K562 (cell line): ENCODE results near the gene PPP1R14C. TPM values are rescaled to one million over a fixed set of nuclear protein-coding genes. Genes with fewer than 3 reads are reported as not detected.

ENCODE experiments used
- ATAC-seq: fragments of 200-7000 bp; cut with Tn5 transposase; 3 replicates; pipeline ENCODE4 v1.9.1; 2020; ENCODE audit warnings: moderate library complexity
- BruUV-seq: library from RNA; stranded (reverse); fragments of 400-500 nt; replicated peaks from 2 replicates; lab custom pipeline; 2021; lab: Mats Ljungman, UMichigan
- CTCF ChIA-PET: fragments of 300-600 bp; formaldehyde crosslinking; extraction: SDS; loops from one replicate; lab custom pipeline; 2021; ENCODE audit warnings: low intra/inter-chr PET ratio; lab: Yijun Ruan, JAX
- POLR2A ChIA-PET: fragments of 300-600, 350-650 bp; sonication (Branson Sonifier 250); formaldehyde crosslinking; extraction: SDS; loops from one replicate; lab custom pipeline; 2021; ENCODE audit warnings: antibody characterized with exemption, inconsistent platforms; lab: Yijun Ruan, JAX
- DNase-seq, 4 experiments: peaks; one replicate each; pipeline versions ENCODE4 v3.0.0 to v3.0.0-alpha.2; 2011 to 2018; ENCODE audit warnings: low spot score in 3 of 4, mixed read lengths in 3 of 4; ENCODE audit errors: extremely low read depth in 1 of 4
- FAIRE-seq: peaks from 2 replicates; lab custom pipeline; 2011; peaks lifted over from hg19 to GRCh38; lab: Jason Lieb, UNC
- H2AFZ ChIP-seq: 2 replicates; pipeline ENCODE4 v1.6.0; 2011; ENCODE audit warnings: low read depth, low read length, control low read depth, inconsistent platforms
- H3K27ac ChIP-seq: fragments of 200-600 bp; 3 replicates; pipeline ENCODE4 v1.8.0; 2011; ENCODE audit warnings: low read depth, mild to moderate bottlenecking, control low read depth, inconsistent platforms, low read length, moderate library complexity, mixed read lengths; ENCODE audit errors: extremely low read depth
- H3K27me3 ChIP-seq, 2 experiments: fragments of 300-600 bp in 1 of 2; 2 replicates in 1 of 2; 3 replicates in 1 of 2; pipeline versions ENCODE4 v1.6.0 to v1.8.0; 2011; ENCODE audit warnings: inconsistent platforms in 2 of 2, low read length in 2 of 2, mild to moderate bottlenecking in 1 of 2, mixed read lengths in 1 of 2, moderate library complexity in 1 of 2; ENCODE audit not compliant: control insufficient read depth in 2 of 2, insufficient read depth in 2 of 2
- H3K36me3 ChIP-seq: fragments of 300-600 bp; 3 replicates; pipeline ENCODE4 v1.8.0; 2011; ENCODE audit warnings: mild to moderate bottlenecking, low read length, inconsistent platforms; ENCODE audit not compliant: control insufficient read depth, insufficient read depth
- H3K4me1 ChIP-seq, 2 experiments: fragments of 200-600 bp in 1 of 2; replicated peaks in 1 of 2; 2 replicates in 1 of 2; 3 replicates in 1 of 2; pipeline versions ENCODE4 v1.5.1 to v1.8.0; 2011; ENCODE audit warnings: inconsistent platforms in 2 of 2, low read length in 2 of 2, mild to moderate bottlenecking in 1 of 2, mixed read lengths in 1 of 2, moderate library complexity in 1 of 2; ENCODE audit not compliant: control insufficient read depth in 2 of 2, insufficient read depth in 2 of 2
- H3K4me2 ChIP-seq: 2 replicates; pipeline ENCODE4 v1.6.1; 2011; ENCODE audit warnings: low read length, control low read depth, inconsistent platforms, mixed read lengths; ENCODE audit not compliant: insufficient read depth
- H3K4me3 ChIP-seq: fragments of 200-600 bp; sonication (generic), shearing (Covaris generic); 2 replicates; pipeline ENCODE4 v1.5.1; 2016; ENCODE audit warnings: control low read depth, inconsistent platforms
- H3K79me2 ChIP-seq: fragments of 200-600 bp; 3 replicates; pipeline ENCODE4 v1.8.0; 2011; ENCODE audit warnings: low read length, inconsistent platforms; ENCODE audit not compliant: control insufficient read depth, insufficient read depth
- H3K9ac ChIP-seq, 2 experiments: 2 replicates each; pipeline versions ENCODE4 v1.6.0 to v1.6.1; 2011; ENCODE audit warnings: low read depth in 2 of 2, low read length in 2 of 2, control low read depth in 1 of 2, inconsistent platforms in 1 of 2, mild to moderate bottlenecking in 1 of 2, mixed read lengths in 1 of 2; ENCODE audit not compliant: insufficient read depth in 1 of 2
- H3K9me1 ChIP-seq: one replicate; pipeline ENCODE4 v1.6.0; 2011; ENCODE audit warnings: inconsistent platforms, mild to moderate bottlenecking, low read length, moderate library complexity; ENCODE audit not compliant: control insufficient read depth, insufficient read depth
- H3K9me3 ChIP-seq: replicated peaks from 2 replicates; pipeline ENCODE4 v1.5.1; 2011; ENCODE audit warnings: low read depth, low read length, inconsistent platforms; ENCODE audit not compliant: control insufficient read depth, insufficient read depth
- H4K20me1 ChIP-seq: replicated peaks from 2 replicates; pipeline ENCODE4 v1.6.1; 2011; ENCODE audit warnings: low read length, inconsistent platforms, mixed read lengths; ENCODE audit not compliant: control insufficient read depth, insufficient read depth
- ATF1 ChIP-seq, 2 experiments: fragments of 450-650 bp in 1 of 2; IDR thresholded peaks; 2 replicates each; pipeline ENCODE4 v1.6.1; 2016; ENCODE audit warnings: missing compliant biosample characterization in 1 of 2, missing genetic modification characterization in 1 of 2
- ATF2 ChIP-seq: sonication (generic); formaldehyde crosslinking; IDR thresholded peaks from 2 replicates; pipeline ENCODE4 v1.8.1; 2022; ENCODE audit warnings: missing genetic modification reagents
- BMI1 ChIP-seq: fragments of 150-350 bp; IDR thresholded peaks from 2 replicates; pipeline ENCODE4 v1.6.1; 2014; ENCODE audit warnings: low read length
- CBX3 ChIP-seq, 2 experiments: IDR thresholded peaks; 1 replicate in 1 of 2; 2 replicates in 1 of 2; pipeline ENCODE4 v1.6.1; 2012; ENCODE audit warnings: inconsistent platforms in 2 of 2, low read length in 2 of 2, borderline replicate concordance in 1 of 2, control low read depth in 1 of 2
- EHMT2 ChIP-seq: fragments of 450-650 bp; IDR thresholded peaks from 2 replicates; pipeline ENCODE4 v1.6.1; 2018; ENCODE audit warnings: antibody characterized with exemption
- ELF4 ChIP-seq: fragments of 450-650 bp; formaldehyde crosslinking; IDR thresholded peaks from 2 replicates; pipeline ENCODE4 v1.4.0; 2022; ENCODE audit warnings: missing genetic modification characterization
- ERF ChIP-seq: fragments of 450-650 bp; formaldehyde crosslinking; IDR thresholded peaks from 2 replicates; pipeline ENCODE4 v1.4.0; 2020; ENCODE audit warnings: mild to moderate bottlenecking, mixed read lengths
- FIP1L1 ChIP-seq: fragments of 200-400 bp; formaldehyde crosslinking; IDR thresholded peaks from 2 replicates; pipeline ENCODE4 v1.6.1; 2018; ENCODE audit warnings: mild to moderate bottlenecking, low read depth, low read length; ENCODE audit not compliant: poor library complexity, severe bottlenecking
- FOXA1 ChIP-seq: fragments of 450-650 bp; IDR thresholded peaks from 2 replicates; pipeline ENCODE4 v1.6.1; 2016; ENCODE audit warnings: mild to moderate bottlenecking, borderline replicate concordance
- FOXJ3 ChIP-seq: sonication (generic); formaldehyde crosslinking; IDR thresholded peaks from 2 replicates; pipeline ENCODE4 v1.4.0; 2020; ENCODE audit warnings: mild to moderate bottlenecking, missing genetic modification reagents
- MAZ ChIP-seq, 2 experiments: fragments of 450-650 bp in 1 of 2; sonication (generic) in 1 of 2; formaldehyde crosslinking; IDR thresholded peaks in 1 of 2; conservative IDR thresholded peaks in 1 of 2; 2 replicates each; pipeline versions ENCODE4 v1.4.0 to v1.5.0; 2020; ENCODE audit warnings: mild to moderate bottlenecking in 1 of 2, missing genetic modification reagents in 1 of 2
- NR3C1 ChIP-seq: sonication (generic); formaldehyde crosslinking; IDR thresholded peaks from 2 replicates; pipeline ENCODE4 v1.8.1; 2022; ENCODE audit warnings: missing genetic modification reagents
- OTX1 ChIP-seq: fragments of 450-650 bp; formaldehyde crosslinking; IDR thresholded peaks from 2 replicates; pipeline ENCODE4 v1.4.0; 2022; ENCODE audit warnings: mild to moderate bottlenecking
- PTRF ChIP-seq: fragments of 450-650 bp; IDR thresholded peaks from 2 replicates; pipeline ENCODE4 v1.6.1; 2016; ENCODE audit warnings: mild to moderate bottlenecking, missing genetic modification characterization, missing compliant biosample characterization
- RAD51 ChIP-seq: fragments of 450-650 bp; IDR thresholded peaks from 2 replicates; pipeline ENCODE4 v1.7.1; 2016; ENCODE audit warnings: low read depth, mild to moderate bottlenecking, borderline replicate concordance
- SP1 ChIP-seq: sonication (generic); formaldehyde crosslinking; IDR thresholded peaks from 2 replicates; pipeline ENCODE4 v1.8.1; 2022; ENCODE audit warnings: mild to moderate bottlenecking, missing genetic modification reagents
- SRF ChIP-seq, 2 experiments: fragments of 250-450, 450-650 bp in 1 of 2; sonication (Bioruptor Pico) in 1 of 2; sonication (generic) in 1 of 2; formaldehyde crosslinking; IDR thresholded peaks; 2 replicates each; pipeline versions ENCODE4 v1.5.0 to v1.5.1; 2020 to 2022; ENCODE audit warnings: mild to moderate bottlenecking in 1 of 2, missing genetic modification reagents in 1 of 2
- ZFP36 ChIP-seq: fragments of 150-350 bp; IDR thresholded peaks from 2 replicates; pipeline ENCODE4 v1.6.1; 2018; ENCODE audit warnings: low read length, low read depth; ENCODE audit not compliant: partially characterized antibody
- WGBS: fragments of 100-300 bp; shearing (Covaris generic); methylation state at CpG from one replicate; pipeline ENCODE4 v1.1.6; 2016; ENCODE audit warnings: low coverage, mixed read lengths; ENCODE audit not compliant: insufficient coverage; ENCODE audit errors: missing lambda C conversion rate; 5-methylcytosine and 5-hydroxymethylcytosine counted together
- in situ Hi-C: fragments of 300-500 bp; cut with MboI; formaldehyde crosslinking; loops from 4 replicates; pipeline ENCODE4 v1.15.0; 2018; ENCODE audit warnings: inconsistent platforms, mixed read lengths
- intact Hi-C: fragments of 100-400 bp; cut with micrococcal nuclease; formaldehyde crosslinking; loops from 2 replicates; pipeline ENCODE4 v1.14.2; 2022
- polyA plus RNA-seq, 8 experiments: library from polyadenylated mRNA; depleted of rRNA in 4 of 8; stranded (reverse) in 5 of 8; unstranded in 3 of 8; fragments of >200 nt; fragmentation: Nextera tagmentation in 2 of 8; fragmentation: Illumina TruSeq in 1 of 8; extraction: Ambion mirVana in 2 of 8; extraction: Trizol in 1 of 8; gene quantifications; 2 replicates each; pipeline versions ENCODE4 v1.2.1 to v1.2.3, GENCODE V29; 2011 to 2014; ENCODE audit warnings: inconsistent platforms in 1 of 8, missing spikeins in 1 of 8
- total RNA-seq, 7 experiments: library from RNA; depleted of rRNA in 6 of 7; stranded (reverse); fragments of >200 nt in 6 of 7; fragmentation: Illumina TruSeq in 2 of 7; extraction: Trizol in 2 of 7; gene quantifications; 2 replicates each; pipeline versions ENCODE4 v1.2.1 to v1.2.3, GENCODE V29; 2011 to 2021; ENCODE audit warnings: low replicate concordance in 1 of 7
- TF ChIP-seq, protein P1 (sequence below): sonication (generic); formaldehyde crosslinking; IDR thresholded peaks from 2 replicates; pipeline ENCODE4 v1.8.0; 2022; ENCODE audit warnings: mild to moderate bottlenecking, missing genetic modification reagents
- TF ChIP-seq, protein P2 (sequence below): sonication (generic); formaldehyde crosslinking; IDR thresholded peaks from 2 replicates; pipeline ENCODE4 v1.9.0; 2022; ENCODE audit warnings: mild to moderate bottlenecking, missing genetic modification reagents

The PPP1R14C gene
- total and polyA plus RNA-seq, 9 of the 15 experiments (the other 6 are each of a cell fraction or from before 2014, with no cell fraction given): 4.5 to 16.6 (median 11.9) TPM

- Histone ChIP-seq H3K79me2 (peaks cover 21% of the 10 kb centered on the region), H3K9me3 (no peaks in the 10 kb centered on the region), H3K4me1 (peaks cover 14 to 24% of the 10 kb centered on the region in 2 experiments; a peak in 4 of 5 replicates), H3K36me3 (no peaks in the 10 kb centered on the region), H3K4me2 (no peak overlapping the region), H3K27ac (no peak overlapping the region), H4K20me1 (no peaks in the 10 kb centered on the region), H3K27me3 (peaks cover 6 to 18% of the 10 kb centered on the region in 2 experiments; a peak in 4 of 5 replicates), H2AFZ (no peak overlapping the region), H3K9me1 (no peaks in the 10 kb centered on the region), H3K9ac (no peak overlapping the region), H3K4me3 (no peak overlapping the region)
- WGBS: 11% methylated on average over 6 of the region's 6 CpGs
- no peak for ATAC-seq
- in situ Hi-C loops: no loop called here
- intact Hi-C loops: loop anchor here (5.0 kb wide), 1 partner anchor 48 kb away; no protein-coding TSS in a partner anchor
- ChIA-PET POLR2A (interaction anchor here (0.9 to 1.7 kb wide), 4 partner anchors 11 to 136 kb away, joined by 3 to 15 read pairs (median 4); no protein-coding TSS in a partner anchor), CTCF (no interaction called here)
- DNase-seq: no peak
- FAIRE-seq: no peak
- no TSS peak for BruUV-seq
- no peak for TF ChIP-seq ATF1 (CRISPR knock-in tag; IDR thresholded peaks at IDR 0.05)
- TF ChIP-seq ATF1 (tag; IDR thresholded peaks at IDR 0.05): no peak
- no peak for TF ChIP-seq NR3C1 (CRISPR knock-in tag)
- no peak for TF ChIP-seq FOXJ3 (CRISPR knock-in tag)
- TF ChIP-seq SRF (CRISPR knock-in tag; IDR thresholded peaks at IDR 0.05): no peak
- TF ChIP-seq ZFP36: peak; percentile 51
- no peak for TF ChIP-seq MAZ (CRISPR knock-in tag; conservative IDR thresholded peaks at IDR 0.05 in 1 of 2, IDR thresholded peaks at IDR 0.05 in 1 of 2)
- peak; percentile 53; the same call in 1 of the 2 replicates for TF ChIP-seq BMI1
- no peak for TF ChIP-seq FOXA1
- no peak for TF ChIP-seq OTX1 (CRISPR knock-in tag)
- TF ChIP-seq CBX3 (IDR thresholded peaks at IDR 0.05; ENCODE audit: borderline replicate concordance in 1 of 2, low read length in 2 of 2): no peak
- TF ChIP-seq ERF: no peak
- TF ChIP-seq, protein P1, sequence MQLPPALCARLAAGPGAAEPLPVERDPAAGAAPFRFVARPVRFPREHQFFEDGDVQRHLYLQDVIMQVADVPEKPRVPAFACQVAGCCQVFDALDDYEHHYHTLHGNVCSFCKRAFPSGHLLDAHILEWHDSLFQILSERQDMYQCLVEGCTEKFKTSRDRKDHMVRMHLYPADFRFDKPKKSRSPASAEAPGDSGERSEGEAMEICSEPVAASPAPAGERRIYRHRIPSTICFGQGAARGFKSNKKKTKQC (CRISPR knock-in tag): no peak
- TF ChIP-seq SP1 (CRISPR knock-in tag): no peak
- no peak for TF ChIP-seq ELF4
- no peak for TF ChIP-seq EHMT2
- TF ChIP-seq, protein P2, sequence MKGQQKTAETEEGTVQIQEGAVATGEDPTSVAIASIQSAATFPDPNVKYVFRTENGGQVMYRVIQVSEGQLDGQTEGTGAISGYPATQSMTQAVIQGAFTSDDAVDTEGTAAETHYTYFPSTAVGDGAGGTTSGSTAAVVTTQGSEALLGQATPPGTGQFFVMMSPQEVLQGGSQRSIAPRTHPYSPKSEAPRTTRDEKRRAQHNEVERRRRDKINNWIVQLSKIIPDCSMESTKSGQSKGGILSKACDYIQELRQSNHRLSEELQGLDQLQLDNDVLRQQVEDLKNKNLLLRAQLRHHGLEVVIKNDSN (CRISPR knock-in tag): no peak
- TF ChIP-seq ATF2 (CRISPR knock-in tag): no peak
- no peak for TF ChIP-seq RAD51
- no peak for TF ChIP-seq FIP1L1
- no peak for TF ChIP-seq PTRF (tag)
Measured at GRCh38 chr6:150140236-150140969, 2.4 kb upstream of the PPP1R14C start.
